Activated naive CD4-positive, alpha-beta T cell (primary cell): ENCODE measurements around the gene MCTP1.

Experiments
- DNase-seq, 4 experiments: peaks; one replicate each; lab custom pipeline; 2025; lab: John Stamatoyannopoulos, UW

The MCTP1 gene

DNA sequence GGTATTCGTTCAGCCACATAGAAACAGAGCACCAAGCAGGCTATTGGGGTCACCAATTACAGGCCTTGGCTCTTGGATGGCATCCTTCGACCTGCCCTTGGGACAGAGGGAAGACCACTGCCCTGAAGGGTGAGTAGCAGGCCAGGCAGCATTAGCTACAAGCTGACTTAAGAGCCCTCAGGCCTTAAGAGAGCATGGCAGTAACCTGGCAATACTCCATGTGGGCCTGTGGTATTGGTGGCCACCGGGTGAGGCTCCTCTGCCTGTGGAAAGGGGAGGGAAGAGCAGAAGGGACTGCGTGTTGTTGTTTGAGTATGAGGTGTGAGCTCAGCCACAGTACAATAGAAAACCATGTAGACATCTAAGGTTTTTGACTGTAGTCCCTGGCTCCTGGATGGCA is 170.6 kb downstream of the MCTP1 start:
- DNase-seq = no peak

DNA sequence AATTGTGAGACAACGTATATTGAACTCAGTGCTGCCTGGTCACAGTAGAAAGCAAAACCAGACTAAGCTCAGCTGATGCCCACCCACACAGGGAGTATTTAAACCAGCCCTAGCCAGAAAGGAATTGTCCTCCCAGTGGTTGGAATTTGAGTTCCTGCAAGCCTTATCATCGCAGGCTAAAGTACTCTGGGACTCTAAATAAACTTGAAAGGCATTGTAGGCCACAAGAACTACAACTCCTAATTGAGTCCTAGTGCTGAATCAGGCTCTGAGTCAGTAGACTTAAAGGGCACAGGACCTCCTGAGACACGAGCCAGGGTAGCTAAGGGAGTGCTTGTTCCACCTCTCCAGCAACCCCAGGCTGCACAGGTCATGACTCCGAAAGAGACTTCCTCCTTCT is 171.4 kb downstream of the MCTP1 start:
- no peak for DNase-seq

DNA sequence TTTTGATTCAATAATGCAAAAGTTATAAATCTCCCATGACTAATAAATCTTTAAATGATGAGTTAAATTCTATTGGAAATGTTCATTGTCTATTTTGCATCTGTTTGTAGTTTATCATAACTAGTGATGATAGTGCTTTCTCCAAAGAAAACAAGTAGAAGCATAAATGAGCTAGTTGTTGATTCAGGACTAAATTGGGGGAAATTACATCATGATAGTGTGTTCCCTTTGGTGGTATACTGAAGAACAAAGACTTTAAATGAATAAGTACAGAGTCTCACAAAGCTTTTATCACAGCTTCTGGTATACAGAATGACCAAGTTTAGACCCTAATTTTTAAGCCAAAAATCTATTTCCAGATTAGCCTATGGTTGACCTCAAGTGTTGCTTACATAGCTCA is 173.8 kb downstream of the MCTP1 start:
- no peak for DNase-seq

DNA sequence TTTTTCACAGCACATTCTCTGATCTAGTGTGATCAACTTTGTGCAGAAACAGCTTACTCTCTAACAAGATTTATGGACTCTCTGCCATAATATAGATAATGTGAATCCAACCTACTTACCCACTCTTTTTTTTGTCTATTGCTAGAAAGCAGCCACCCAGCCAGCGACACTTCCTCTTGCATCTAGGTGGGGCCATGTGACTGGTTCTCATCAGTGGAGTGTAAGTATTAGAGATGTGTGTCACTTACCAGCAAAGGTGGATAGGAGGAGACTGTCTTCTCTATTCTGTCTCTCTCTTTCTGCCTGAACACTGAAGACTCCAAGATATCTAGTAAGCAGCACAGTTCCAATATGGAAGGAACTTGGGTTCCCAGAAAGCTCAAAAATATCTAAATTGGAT is 174.8 kb downstream of the MCTP1 start:
- no peak for DNase-seq

DNA sequence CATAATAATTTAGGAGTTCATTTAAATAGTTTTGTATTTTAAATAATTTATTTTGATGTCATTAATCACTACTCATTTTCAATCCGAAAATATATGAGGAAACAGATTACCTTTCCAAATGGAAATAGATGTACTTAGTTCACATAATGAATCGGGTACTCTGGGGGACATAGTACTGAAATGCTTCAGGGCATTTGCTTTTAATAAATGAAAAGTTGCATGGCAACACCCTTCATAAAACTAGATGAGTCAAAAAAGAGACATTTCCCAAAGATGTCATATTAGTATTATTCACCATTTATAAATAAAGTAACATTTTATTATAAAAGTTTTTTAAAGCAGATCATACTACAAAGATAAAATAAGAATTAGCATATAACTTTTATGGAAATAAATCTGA is 177.8 kb downstream of the MCTP1 start:
- DNase-seq = no peak

DNA sequence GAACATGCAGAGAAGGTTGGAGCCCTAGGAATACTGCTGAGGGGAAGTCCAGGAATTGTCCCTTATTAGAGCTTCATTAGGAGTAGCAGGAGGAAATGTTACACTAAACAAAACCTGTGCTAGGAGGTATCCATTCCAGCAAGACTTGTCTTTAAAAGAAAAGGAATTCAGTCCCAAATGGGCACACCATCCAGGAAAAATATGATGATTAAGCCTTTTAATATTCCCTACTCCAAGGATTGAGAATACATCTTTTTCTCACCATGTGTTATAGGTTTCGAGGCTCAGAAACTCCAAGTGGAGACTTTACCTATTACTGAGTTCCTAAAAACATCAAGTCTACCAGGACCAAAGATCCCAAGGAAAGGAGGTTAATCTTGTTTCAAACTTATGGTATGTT is 179.3 kb downstream of the MCTP1 start:
- DNase-seq = no peak

DNA sequence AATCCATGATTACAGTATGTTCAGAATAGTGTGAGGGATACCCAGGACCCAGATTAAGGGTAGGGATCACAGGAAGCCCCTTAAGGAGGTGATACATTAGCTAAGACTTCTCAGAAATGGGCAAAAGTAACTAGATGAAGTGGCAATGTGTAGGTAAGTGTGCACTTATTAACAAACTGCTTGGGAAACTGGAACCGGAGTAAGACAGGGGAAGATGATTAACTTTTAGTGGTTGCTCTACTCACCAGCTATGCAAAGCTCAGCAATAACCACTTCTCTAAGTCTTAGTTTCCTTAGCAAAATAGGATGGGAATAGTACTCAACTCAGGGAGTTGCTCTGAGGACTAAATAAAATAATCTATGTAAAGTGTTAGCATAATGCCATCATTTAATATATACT is 182.2 kb downstream of the MCTP1 start:
- DNase-seq = no peak

DNA sequence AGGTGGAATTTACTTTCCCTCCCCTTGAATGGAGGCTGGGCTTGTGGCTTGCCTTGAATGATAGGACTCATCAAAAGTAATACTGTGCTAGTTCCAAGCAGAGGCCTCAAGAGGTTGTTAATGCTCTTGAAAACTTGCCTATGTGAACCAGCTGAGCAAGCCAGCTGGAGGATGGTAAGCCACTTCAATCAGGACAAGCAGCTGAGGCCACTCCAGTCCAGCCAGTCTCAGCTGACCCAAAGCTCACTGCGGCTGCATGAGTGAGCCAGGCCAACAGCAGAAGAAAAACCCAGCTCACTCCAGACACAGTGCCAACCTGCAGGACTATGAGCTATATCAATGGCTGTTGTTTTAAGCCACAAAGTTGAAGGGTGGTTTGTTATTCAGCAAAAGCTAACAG is 182.8 kb downstream of the MCTP1 start:
- no peak for DNase-seq

DNA sequence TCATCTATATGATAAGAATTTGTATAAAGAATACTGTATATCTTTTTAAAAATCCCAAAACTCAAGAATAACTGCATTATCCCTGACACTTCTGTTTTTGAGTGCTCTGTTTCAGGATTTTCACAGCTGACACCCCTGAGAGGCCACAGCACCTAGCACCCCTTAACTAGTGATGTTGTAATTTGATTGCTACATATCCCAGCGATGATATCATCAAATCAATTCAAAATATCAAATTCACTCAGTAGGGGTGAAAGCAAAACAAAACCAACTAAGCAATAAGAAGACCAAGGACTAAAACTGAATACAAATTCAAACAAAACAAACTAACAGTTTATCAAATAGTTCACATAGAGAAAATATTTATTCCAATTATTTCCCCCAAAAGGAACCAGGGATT is 184.3 kb downstream of the MCTP1 start:
- no peak for DNase-seq

DNA sequence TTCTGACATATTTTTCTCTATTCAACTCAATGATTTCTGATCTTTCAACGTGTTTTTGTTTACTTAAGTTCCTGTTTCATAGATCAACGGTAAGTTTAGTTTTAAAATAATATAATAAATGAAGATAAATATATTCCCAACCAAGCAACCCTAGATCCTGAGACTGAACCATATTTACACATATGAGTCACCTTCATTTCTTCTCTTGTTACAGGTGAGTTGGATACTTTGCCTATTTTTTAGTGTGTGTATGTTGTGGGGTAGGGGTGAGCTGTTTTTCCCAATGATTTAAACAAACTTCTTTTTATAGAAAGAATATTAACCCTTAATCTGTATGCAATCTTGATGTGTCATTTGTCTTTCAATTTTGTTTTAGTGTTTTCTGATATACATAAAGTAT is 186.9 kb downstream of the MCTP1 start:
- no peak for DNase-seq

DNA sequence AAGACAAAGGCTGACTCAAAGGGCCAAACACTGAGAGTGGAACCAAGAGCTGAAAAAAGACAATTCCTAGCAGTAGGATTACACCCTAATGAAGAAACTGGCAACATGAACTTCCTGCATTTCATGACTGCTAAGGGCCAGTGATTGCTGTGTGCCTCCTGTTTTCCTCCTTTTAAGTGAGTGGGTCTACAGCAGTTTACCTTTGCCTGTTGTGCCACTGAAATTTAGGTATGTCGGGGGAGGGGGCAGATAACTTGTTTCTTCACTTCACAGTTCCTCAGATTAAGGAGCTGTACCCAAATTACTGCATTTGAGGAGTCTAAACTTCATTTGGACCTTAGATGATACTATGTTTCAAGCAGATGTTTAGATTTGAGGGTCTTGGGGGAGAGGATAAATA is 191.7 kb downstream of the MCTP1 start:
- no peak for DNase-seq

DNA sequence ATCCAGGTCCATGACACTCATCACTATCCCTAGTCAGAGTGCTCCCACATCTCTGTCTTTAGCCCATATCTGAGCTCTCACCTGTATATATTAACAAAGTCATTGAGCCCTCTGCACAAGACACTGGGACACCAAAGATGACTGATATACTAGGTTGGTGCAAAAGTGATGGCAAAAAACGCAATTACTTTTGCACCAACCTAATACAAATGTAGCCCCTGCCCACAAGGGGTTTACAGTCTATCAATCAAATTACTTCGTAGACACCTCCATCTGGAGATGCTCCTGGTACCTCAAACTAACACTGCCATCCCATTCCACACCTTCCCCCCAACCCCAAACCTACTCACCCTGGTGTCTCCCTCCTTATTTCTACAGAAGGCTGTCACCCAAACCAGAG is 194.1 kb downstream of the MCTP1 start:
- DNase-seq = no peak

DNA sequence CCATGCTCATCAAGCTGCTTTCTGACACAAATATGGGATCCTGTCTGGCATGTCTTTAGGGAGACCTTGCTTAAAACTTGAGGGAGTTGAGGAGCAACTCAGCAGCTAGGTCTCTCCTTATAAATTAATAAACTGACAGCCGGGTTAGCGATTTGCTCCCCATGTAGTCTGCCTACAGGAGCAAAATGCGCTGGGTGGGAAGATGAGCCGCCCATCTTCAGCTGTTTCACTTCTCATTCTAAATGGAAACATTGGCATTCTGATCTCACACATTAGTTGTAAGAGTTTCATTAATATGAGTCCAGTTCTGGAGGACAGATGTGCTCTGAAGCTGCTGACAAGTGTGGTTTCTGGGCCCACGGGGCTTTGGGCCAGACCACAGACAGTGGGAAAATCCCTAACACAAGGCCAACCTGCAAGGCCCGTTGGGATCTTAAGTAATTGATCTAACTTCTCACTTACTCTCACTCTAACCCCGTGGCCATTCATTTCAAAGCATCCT is 197.0 kb downstream of the MCTP1 start:
- DNase-seq = no peak

DNA sequence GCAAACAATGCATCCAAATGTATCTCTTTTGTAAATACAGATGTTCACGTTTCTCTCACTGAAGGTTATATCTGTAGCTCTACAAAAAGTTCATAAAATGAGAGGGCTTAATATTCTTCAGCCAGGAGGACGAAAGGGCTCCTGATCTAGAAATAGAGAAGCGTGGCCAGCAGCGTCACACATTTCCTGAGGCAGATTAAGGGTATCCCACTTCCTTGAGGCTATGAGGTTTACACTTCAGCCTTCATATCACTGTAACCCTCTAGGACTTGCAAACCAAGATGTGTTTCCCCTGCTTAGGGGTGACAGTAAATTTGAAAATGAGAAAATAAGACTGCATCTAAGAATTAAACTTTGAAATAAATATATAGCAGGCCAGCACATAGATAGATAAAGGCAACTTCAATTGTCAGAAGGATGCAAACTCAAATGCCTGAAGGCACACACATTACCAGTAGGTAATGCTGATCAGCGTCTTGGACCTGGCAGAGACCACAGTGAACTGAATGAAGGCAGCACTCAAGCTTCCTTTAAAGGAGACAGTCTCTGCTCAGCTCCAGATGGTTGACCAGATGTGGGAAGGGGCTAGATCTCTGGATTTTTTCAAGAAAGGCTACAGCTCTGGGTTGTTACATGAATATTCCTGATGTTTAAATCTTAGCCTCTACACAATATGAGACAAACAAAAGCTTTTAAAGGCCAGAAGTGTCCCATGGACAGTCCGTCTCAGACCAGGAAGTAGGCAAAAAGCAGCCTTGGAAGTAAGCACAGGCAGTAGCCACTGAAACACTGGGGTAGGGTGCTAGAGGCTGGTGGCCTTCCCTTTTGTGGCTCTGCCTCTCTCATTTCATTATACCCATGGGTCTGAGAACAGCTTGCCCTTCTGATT is 197.7 kb downstream of the MCTP1 start:
- DNase-seq = no peak

DNA sequence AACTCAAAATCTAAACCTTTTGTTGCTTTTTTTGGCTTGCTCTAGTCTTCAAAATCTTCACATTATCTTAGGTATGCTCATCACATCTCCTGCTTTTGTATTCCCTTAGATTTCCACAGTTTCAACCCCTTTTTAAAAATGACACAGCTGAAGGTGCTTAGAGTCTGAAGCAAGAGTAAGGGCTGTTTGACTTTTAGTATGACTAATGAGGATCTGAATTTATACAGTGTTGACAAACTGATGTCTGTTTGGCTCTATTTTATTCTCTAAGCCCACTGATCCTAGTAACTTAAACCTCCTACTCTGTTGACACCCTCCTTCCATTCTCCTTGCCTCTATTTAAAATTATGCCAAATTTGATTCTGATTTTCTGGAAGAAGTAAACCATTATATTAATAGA is 200.1 kb downstream of the MCTP1 start:
- no peak for DNase-seq

DNA sequence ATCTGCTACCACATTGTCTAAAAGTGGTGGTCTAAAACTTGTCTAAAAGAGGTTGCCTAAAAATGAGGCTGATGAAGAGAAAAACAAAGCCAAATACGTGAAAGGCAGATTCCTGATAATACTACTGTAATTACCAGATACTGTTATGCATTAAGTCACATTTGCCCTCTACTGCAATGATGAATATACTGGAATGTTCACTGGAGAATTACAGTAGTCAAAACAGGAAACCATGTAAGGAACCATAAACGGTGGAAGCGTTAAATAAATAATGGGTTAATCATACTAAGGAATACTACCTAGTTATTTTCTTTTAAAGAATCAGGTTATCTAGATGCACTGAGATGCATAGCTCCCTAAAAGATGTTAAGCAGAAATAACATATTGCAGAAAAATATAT is 201.3 kb downstream of the MCTP1 start:
- DNase-seq = no peak

DNA sequence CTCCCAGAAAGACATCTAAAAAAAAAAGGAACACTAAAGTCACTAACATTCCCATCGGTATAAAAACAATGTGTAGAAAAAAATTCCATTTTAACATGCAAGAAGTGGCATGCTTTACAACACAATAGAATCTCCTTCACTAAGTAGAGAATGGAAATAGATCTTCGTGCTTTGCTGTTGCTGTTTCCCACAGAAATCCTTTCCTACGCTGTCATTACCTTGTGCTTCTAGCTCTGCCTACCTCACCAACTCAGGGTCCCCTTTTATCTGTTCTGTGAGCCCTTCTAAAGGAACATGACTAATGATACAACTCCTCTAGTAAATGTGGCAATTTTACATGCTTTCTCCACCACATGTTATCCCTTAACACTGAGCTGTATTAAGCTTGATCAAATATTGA is 202.9 kb downstream of the MCTP1 start:
- DNase-seq = no peak

DNA sequence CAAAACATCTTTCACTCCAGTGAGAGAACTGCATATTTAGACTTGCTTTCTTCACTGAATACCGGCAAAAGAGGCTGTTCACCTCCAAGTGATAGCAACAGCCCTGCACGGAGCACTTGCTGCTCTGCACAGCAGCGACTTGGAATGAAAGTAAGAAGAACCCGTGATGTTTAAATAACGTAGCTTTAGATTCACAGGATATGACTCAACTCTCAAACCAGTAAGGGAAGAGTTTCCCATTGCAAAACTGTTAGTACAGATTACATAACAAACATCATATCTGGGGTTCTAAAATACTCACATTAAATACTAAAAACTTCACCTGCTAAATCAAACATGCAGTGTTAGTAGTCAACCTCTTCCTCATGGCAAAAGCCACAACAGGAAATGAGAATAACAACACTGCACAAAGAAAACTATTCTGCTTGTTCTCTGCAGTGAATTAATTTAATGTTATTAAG is 203.4 kb downstream of the MCTP1 start:
- peak in 2 of 4 experiments; percentile 8 to 13 for DNase-seq

DNA sequence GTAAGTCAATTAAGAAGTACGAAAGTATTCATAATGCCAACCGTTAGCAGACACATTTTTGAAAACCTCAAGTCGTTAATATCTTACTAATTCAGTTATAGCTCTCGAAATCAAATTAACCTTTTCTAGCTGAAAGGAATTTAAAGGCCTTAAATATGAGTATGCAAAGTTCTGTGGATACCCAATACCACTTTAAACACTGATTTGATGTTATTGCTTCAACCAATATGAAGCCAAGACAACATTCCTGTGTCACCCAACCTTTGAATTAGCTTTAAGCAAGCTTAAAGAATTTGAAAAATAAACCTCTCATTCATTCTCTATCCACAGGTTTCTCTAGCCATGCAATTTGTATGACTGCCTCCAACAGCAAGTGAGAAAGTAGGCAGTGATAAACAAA is 204.5 kb downstream of the MCTP1 start:
- no peak for DNase-seq

DNA sequence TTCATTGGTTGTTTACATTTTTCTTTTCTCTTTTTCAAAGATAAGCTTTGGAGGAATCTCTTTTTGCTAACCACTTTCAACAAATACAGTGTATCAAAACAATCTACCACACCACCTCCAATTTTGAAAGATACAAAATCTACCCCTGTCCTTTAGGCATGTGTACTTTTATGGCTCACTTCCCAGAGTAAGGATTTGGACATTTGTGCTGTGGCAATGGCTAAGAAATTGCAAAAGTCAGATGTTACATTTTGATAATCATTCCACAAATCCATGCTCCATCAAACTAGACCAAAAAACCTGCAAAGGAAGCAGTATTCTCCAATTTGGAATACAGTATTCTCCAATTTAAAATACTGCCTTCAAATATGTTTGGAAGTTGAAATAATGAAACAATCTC is 204.9 kb downstream of the MCTP1 start:
- DNase-seq = no peak

DNA sequence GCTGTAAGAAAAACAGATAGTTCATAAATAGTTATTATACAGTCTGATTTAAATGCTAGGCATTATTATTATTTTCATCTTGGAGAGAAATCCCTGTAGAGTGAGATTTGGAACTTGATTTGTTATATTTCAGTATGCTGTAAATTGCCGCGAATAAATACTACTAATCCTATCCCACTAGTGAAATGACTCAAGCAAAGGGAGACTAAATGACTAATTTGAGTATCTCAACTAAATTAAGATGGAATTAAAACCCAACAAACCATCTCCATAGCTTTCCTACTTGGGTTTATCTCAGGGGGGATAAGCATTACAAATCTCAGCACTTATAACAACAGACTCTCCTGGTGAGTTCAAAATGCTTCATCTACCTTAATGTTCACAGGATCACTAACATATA is 206.0 kb downstream of the MCTP1 start:
- DNase-seq = no peak

DNA sequence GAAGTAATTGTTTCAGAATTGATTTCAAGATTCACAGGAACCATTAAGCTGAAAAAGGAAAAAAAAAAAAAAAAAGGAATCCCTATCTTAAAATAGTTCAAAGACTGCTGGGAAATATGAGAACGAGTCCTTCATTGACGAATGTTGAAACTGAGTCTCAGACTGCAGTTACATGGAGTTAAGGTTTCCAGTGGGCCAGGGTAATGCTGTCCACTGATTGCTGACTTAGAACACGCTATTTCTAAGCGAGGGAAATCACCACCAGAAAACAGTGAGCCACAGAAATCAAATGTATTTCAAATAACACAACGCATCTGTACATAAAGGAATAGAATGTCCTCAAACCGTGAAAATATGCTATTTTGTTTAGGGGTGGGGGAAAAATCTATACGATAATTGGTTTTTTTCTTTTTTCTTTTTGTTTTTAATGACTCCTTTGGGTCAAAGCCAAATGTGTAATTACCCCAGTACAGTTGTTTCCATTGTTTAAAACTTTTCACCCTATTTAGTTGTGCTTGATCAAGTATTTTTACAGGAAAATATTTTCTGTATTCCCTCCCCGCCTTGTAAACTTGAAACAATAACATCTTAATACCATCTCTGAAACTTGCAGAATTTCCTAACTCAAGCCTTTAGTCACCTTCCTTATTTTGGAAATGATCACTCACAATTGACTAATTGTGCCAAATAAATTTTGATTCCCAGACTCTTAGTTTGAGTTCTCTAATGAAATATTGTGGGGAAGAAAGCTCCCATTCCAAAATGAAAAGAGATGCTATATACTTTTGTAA is 208.3 kb downstream of the MCTP1 start:
- no peak for DNase-seq

DNA sequence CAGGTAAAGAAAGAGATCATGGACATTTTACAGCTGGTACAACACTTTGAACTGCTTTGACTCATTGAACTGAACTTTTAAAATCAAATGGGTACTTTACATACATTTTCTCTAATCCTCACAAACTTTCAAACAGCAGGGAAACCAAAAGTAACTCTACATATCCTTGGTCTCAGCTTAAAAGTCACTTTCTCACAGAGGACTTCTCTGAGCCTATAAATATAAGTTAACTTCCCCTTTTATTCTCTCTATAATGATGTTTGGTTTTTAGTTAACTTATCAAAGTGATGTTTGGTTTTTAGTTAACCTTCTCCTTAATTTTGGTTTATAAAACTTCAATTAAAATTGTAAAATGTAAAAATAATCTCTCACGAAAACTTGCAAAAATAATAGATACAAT is 209.8 kb downstream of the MCTP1 start:
- no peak for DNase-seq
